Nephron progenitor cell (in vitro differentiated cells): ENCODE data around the gene FRMPD2.

ENCODE experiments used
- DNase-seq: peaks from one replicate; pipeline ENCODE4 v3.0.0; 2021
- H3K27ac Mint-ChIP-seq: 2 replicates; pipeline ENCODE4 v1.8.0; 2021; ENCODE audit warnings: mild to moderate bottlenecking, moderate library complexity, mixed read lengths
- H3K27me3 Mint-ChIP-seq: 2 replicates; pipeline ENCODE4 v1.8.0; 2021; ENCODE audit warnings: mild to moderate bottlenecking, low read depth, mixed read lengths; ENCODE audit not compliant: poor library complexity
- H3K36me3 Mint-ChIP-seq: 2 replicates; pipeline ENCODE4 v1.8.0; 2021; ENCODE audit warnings: low read depth, mixed read lengths
- H3K4me1 Mint-ChIP-seq: 2 replicates; pipeline ENCODE4 v1.8.0; 2021; ENCODE audit warnings: mixed read lengths
- H3K4me3 Mint-ChIP-seq: 2 replicates; pipeline ENCODE4 v1.8.0; 2021; ENCODE audit warnings: mild to moderate bottlenecking, moderate library complexity, mixed read lengths
- H3K9me3 Mint-ChIP-seq: 2 replicates; pipeline ENCODE4 v1.8.0; 2021; ENCODE audit warnings: mild to moderate bottlenecking, moderate library complexity, mixed read lengths
- TF ChIP-seq, protein P1 (sequence below): fragments of 200-600 bp; sonication (generic); IDR thresholded peaks from 2 replicates; pipeline ENCODE4 v1.5.0; 2021; ENCODE audit warnings: antibody characterized with exemption

The FRMPD2 gene

DNA sequence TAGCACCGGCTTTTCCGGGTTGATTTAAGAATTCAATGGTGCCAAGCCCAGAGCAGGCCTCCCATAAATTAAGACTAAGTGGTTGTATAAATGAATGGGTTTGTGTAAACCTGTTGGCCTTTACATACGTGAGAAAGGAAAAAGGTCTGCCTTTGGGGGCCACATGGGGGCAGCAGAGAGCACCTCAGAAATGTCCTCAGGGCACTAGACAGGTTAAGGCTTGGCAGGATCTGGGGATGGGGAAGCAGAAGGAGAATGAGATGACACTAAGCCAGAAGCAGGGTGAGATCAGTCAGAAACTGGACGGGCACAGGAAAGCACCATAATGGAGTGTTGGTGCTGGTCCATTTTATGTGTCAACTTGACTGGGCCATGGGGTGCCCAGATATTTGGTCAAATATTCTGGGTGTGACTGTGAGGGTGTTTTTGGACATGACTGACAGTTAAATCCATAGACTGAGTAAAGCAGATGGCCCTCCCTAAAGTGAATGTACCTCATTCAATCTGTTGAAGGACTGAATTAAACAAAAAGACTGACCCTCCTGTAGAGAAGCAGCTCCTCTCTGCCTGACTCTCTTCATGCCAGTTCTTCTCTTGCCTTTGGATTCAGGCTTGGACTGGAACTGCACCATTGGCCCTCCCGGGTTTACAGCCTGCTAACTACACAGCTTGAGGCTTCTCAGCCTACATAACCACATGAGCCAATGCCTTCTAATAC, 58.9 kb downstream of the FRMPD2 start:
- no peak overlapping the region for H3K4me3 Mint-ChIP-seq
- DNase-seq, result peak; percentile 75
- H3K27me3 Mint-ChIP-seq, result peaks cover 18% of the 10 kb centered on the region
- no peak overlapping the region for H3K27ac Mint-ChIP-seq
- H3K9me3 Mint-ChIP-seq, result peaks cover 2% of the 10 kb centered on the region
- H3K36me3 Mint-ChIP-seq, result no peaks in the 10 kb centered on the region
- H3K4me1 Mint-ChIP-seq, result no peaks in the 10 kb centered on the region
- TF ChIP-seq, protein P1, sequence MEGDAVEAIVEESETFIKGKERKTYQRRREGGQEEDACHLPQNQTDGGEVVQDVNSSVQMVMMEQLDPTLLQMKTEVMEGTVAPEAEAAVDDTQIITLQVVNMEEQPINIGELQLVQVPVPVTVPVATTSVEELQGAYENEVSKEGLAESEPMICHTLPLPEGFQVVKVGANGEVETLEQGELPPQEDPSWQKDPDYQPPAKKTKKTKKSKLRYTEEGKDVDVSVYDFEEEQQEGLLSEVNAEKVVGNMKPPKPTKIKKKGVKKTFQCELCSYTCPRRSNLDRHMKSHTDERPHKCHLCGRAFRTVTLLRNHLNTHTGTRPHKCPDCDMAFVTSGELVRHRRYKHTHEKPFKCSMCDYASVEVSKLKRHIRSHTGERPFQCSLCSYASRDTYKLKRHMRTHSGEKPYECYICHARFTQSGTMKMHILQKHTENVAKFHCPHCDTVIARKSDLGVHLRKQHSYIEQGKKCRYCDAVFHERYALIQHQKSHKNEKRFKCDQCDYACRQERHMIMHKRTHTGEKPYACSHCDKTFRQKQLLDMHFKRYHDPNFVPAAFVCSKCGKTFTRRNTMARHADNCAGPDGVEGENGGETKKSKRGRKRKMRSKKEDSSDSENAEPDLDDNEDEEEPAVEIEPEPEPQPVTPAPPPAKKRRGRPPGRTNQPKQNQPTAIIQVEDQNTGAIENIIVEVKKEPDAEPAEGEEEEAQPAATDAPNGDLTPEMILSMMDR, result peak; percentile 79

DNA sequence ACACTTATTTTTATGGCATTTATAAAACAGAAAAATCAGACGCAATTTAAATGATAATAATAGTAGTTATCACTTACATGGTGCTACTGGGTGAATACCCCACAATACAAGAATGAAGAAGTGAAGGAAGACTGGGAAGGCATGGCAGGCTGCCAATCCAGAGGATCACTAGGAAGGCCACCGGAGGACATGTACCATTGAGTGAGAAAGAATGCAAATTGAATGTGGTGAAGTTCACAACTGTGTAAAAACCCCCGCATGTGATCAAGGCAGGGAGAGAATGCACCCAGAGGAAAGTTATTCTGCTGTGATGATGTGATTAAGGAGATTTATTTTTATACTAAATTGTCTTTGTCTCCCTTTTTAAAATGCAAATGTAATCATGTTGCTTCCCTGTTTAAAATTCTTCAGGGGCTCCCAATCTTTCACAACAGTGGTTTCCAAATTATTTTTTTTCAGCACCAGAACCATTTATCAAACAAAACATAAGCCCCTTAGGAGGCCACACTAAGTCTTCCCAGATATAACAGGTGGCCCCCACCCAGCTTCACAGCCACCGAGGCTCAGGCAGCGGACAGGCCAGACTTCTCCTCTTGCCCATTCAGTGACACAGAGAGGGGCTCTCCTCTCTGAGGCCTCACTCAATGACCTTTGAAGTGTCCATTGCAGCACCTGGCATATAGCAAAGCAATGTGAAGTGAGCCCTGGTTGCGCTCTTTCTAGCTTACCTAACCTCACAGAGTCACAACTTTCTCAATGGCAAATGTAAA, 59.6 kb downstream of the FRMPD2 start:
- DNase-seq, result no peak
- Mint-ChIP-seq H3K4me1 (no peaks in the 10 kb centered on the region), H3K9me3 (no peaks in the 10 kb centered on the region), H3K27me3 (peaks cover 18% of the 10 kb centered on the region), H3K36me3 (no peaks in the 10 kb centered on the region), H3K27ac (no peak overlapping the region), H3K4me3 (no peak overlapping the region)
- TF ChIP-seq, protein P1, result no peak

DNA sequence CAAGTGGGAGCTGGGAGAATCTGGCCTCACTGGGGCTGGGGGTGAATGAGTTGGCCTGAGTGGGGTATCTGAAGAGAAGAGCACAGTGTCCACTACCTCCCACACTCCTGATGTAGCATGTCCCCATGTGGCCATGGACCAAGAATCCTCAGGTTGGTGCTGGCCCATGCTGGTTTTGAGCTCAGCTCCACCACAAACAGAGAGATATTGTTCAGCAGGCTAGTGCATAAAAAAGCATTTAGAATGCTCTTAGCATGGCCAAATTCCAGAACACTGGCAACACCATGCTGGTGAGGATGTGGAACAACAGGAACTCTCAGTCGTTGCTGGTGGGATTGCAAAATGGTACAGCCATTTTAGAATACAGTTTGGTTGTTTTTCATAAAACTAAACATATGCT, 61.4 kb downstream of the FRMPD2 start:
- no peaks in the 10 kb centered on the region for H3K4me1 Mint-ChIP-seq

DNA sequence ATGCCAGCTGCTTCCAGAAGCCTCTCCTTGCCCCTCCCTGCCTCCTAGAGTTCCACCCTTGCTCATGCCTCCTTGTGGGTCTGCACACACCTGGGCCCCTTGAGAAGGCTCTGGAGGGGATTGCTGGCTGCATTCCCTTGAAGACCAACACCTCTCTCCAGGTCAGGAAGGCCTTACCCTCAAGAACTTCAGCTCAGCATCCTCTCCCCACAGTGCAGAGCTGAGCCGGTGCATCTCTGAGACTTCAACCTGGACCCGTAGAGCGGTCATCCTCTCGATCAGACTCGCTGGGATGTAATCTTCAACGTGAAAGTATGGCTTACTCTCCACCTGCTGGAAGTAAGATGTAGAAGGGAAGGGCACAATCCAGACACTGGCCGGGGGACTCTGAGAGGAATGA, 62.7 kb downstream of the FRMPD2 start:
- no peak overlapping the region for H3K27ac Mint-ChIP-seq
- no peaks in the 10 kb centered on the region for H3K9me3 Mint-ChIP-seq
- H3K4me1 Mint-ChIP-seq, result no peaks in the 10 kb centered on the region
- H3K27me3 Mint-ChIP-seq, result peaks cover 18% of the 10 kb centered on the region
- no peak overlapping the region for H3K4me3 Mint-ChIP-seq
- H3K36me3 Mint-ChIP-seq, result no peaks in the 10 kb centered on the region
- DNase-seq, result no peak
- TF ChIP-seq, protein P1, result no peak

More for the DNA sequence above, 61.4 kb downstream of the FRMPD2 start:
- Mint-ChIP-seq H3K9me3 (no peaks in the 10 kb centered on the region), H3K27me3 (peaks cover 18% of the 10 kb centered on the region), H3K27ac (no peak overlapping the region), H3K4me3 (no peak overlapping the region), H3K36me3 (no peaks in the 10 kb centered on the region)
- TF ChIP-seq, protein P1, result no peak
- no peak for DNase-seq

DNA sequence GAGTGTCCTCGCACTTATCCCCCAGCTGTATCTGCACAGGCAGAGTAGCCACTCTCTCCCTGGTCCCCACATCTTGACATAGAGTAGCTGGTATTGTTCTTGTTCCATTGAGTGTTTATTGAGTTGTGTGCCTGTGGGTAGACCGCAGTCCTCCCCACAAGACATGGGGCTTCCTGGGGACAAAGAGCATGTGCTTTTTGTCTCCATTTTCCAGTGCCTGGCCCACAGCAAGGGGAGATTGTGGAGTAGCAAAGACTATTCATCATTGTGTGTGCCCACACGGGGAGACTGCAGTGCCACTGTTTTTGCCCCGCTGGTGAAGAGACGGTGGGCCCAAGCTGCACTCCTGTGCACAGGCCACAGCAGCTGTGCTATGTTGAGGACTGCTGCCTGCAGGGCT, 63.5 kb downstream of the FRMPD2 start:
- TF ChIP-seq, protein P1, result no peak
- Mint-ChIP-seq H3K27ac (no peak overlapping the region), H3K36me3 (no peaks in the 10 kb centered on the region), H3K4me1 (peaks cover 8% of the 10 kb centered on the region), H3K4me3 (no peak overlapping the region), H3K9me3 (no peaks in the 10 kb centered on the region), H3K27me3 (peaks cover 18% of the 10 kb centered on the region)
- DNase-seq, result no peak
